Measurements from ENCODE around the gene CYTH1.

Gene CYTH1

DNA sequence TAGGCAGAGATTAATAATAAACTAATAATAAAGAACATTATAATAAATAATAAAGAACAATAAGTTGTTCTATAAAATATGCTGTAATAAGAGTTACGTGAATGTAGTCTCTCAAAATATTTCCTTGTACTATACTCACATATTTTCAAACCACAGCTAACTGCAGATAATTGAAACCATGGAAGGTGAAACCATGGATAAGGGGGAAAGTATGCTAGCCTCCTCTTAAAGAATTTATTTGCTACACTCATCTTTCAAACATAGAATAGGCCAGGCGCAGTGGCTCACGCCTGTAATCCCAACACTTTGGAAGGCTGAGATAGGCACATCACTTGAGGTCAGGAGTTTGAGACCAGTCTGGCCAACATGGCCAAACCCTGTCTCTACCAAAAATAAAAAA lies 18.5 kb downstream of the CYTH1 start:
- TF ChIP-seq EGR1 (IDR thresholded peaks at IDR 0.05) (no peak), TEAD4 (IDR thresholded peaks at IDR 0.05) (no peak), CREB1 (IDR thresholded peaks at IDR 0.05; ENCODE audit: low read depth) (no peak), RAD21 (IDR thresholded peaks at IDR 0.05; ENCODE audit: low read depth) (no peak)
- TF ChIP-seq, protein P1, sequence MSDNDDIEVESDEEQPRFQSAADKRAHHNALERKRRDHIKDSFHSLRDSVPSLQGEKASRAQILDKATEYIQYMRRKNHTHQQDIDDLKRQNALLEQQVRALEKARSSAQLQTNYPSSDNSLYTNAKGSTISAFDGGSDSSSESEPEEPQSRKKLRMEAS (IDR thresholded peaks at IDR 0.05), result no peak
- TF ChIP-seq, protein P2, sequence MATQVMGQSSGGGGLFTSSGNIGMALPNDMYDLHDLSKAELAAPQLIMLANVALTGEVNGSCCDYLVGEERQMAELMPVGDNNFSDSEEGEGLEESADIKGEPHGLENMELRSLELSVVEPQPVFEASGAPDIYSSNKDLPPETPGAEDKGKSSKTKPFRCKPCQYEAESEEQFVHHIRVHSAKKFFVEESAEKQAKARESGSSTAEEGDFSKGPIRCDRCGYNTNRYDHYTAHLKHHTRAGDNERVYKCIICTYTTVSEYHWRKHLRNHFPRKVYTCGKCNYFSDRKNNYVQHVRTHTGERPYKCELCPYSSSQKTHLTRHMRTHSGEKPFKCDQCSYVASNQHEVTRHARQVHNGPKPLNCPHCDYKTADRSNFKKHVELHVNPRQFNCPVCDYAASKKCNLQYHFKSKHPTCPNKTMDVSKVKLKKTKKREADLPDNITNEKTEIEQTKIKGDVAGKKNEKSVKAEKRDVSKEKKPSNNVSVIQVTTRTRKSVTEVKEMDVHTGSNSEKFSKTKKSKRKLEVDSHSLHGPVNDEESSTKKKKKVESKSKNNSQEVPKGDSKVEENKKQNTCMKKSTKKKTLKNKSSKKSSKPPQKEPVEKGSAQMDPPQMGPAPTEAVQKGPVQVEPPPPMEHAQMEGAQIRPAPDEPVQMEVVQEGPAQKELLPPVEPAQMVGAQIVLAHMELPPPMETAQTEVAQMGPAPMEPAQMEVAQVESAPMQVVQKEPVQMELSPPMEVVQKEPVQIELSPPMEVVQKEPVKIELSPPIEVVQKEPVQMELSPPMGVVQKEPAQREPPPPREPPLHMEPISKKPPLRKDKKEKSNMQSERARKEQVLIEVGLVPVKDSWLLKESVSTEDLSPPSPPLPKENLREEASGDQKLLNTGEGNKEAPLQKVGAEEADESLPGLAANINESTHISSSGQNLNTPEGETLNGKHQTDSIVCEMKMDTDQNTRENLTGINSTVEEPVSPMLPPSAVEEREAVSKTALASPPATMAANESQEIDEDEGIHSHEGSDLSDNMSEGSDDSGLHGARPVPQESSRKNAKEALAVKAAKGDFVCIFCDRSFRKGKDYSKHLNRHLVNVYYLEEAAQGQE (IDR thresholded peaks at IDR 0.05; ENCODE audit: low read depth), result no peak
- TF ChIP-seq, protein P3, sequence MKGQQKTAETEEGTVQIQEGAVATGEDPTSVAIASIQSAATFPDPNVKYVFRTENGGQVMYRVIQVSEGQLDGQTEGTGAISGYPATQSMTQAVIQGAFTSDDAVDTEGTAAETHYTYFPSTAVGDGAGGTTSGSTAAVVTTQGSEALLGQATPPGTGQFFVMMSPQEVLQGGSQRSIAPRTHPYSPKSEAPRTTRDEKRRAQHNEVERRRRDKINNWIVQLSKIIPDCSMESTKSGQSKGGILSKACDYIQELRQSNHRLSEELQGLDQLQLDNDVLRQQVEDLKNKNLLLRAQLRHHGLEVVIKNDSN (IDR thresholded peaks at IDR 0.05), result no peak

DNA sequence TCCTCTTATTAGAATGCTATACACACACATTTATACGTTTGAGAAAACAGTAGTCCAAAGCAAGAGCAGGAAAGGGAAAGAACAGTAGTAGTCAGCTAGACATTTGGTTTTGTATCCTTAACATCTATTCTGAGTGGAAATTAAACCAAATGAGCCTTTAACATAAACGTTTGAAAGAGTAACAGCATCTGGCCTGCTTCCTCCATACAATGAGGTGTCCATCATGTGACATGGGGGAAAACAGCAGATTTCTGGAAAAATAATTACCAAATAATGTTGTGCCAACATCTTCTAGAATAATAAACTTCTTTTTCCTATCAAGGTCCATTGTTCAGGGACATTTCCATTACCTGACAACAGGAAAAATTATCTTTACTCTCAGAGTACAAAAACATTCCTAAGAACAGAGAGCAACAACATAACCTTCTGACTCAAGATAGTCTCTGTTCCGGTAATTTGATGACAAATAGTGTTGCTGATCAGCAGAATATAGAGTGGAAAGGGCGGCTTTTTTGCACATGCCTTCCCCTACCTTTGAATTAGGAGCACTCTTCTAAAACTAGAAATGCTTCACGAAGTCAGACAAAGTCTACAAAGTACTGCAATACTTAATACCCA lies 20.2 kb downstream of the CYTH1 start:
- no peak for TF ChIP-seq YY1 (IDR thresholded peaks at IDR 0.05; ENCODE audit: low read depth)
- TF ChIP-seq NFIC (IDR thresholded peaks at IDR 0.05), result no peak
- TF ChIP-seq, protein P2 (IDR thresholded peaks at IDR 0.05; ENCODE audit: low read depth), result no peak
- no peak for TF ChIP-seq CREB1 (IDR thresholded peaks at IDR 0.05; ENCODE audit: low read depth)
- no peak for TF ChIP-seq EGR1 (IDR thresholded peaks at IDR 0.05)
- TF ChIP-seq FOXM1 (IDR thresholded peaks at IDR 0.05; ENCODE audit: borderline replicate concordance, low read depth), result no peak
- TF ChIP-seq, protein P3 (IDR thresholded peaks at IDR 0.05), result no peak
- TF ChIP-seq TAF1 (IDR thresholded peaks at IDR 0.05; ENCODE audit: low read depth), result no peak
- no peak for TF ChIP-seq ZBTB7A (IDR thresholded peaks at IDR 0.05; ENCODE audit: low read depth)
- no peak for TF ChIP-seq RAD21 (IDR thresholded peaks at IDR 0.05; ENCODE audit: low read depth)
- TF ChIP-seq, protein P1 (IDR thresholded peaks at IDR 0.05), result no peak
- TF ChIP-seq EP300 (IDR thresholded peaks at IDR 0.05; ENCODE audit: borderline replicate concordance), result no peak
- no peak for TF ChIP-seq CEBPB (IDR thresholded peaks at IDR 0.05)
- no peak for TF ChIP-seq TEAD4 (IDR thresholded peaks at IDR 0.05)
- no peak for TF ChIP-seq TCF12 (IDR thresholded peaks at IDR 0.05; ENCODE audit: low read depth)

DNA sequence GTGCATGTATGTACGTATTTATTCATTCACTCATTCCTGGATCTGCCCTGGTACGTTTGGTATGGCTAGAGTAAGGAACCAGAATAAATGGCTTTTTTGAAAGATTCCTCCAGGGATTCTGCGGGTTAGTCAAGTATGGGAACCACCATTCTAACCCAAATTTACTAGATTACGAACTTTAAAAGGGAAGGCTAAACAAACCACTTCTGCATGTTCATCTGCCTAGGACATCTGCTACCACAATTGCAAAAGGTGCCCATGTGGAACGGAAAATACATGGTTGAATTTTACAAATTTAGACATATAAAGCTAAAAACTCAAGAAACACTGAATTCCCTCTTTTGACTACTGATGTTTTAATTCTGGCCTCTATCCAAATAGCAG lies 22.1 kb downstream of the CYTH1 start:
- TF ChIP-seq EP300 (IDR thresholded peaks at IDR 0.05; ENCODE audit: borderline replicate concordance) (no peak), CEBPB (IDR thresholded peaks at IDR 0.05) (no peak)

DNA sequence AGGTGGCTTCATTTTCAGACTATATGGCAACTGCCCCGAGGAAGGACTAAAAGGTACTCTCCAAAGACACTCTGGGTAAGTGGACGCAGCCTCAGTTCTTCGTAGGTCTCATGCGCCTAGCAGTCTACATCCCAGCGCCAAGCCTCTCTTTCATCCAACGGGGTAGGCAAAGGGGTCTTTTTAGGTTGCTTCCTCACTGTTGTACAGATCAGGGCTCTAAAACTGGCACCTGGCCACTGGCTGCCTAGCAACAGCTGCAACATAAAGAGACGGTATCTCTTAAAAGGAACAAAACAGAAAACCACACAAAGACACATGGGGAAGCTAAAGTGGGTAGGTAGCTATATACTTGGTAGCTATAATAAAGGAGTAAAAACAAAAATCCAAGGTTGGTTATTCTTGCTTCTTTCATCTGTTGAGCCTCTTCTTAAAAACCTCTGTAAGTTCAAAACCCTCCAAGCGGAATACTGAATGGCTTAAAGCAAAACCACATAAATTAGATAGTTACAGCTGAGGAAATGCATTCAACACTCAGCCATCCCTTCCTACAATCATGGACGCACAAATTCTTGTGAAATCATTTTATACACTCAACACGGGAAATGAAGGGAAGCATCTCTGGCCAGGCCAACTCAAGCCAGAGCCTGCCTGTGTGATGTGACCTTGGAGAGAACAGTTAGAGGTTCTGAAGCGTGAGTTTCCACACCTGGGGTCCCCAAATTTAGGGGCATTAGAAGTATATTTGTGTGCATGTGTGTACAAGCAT lies 22.7 kb downstream of the CYTH1 start:
- TF ChIP-seq EGR1 (IDR thresholded peaks at IDR 0.05) (no peak), TAF1 (IDR thresholded peaks at IDR 0.05; ENCODE audit: low read depth) (no peak), TCF12 (IDR thresholded peaks at IDR 0.05; ENCODE audit: low read depth) (no peak), TEAD4 (IDR thresholded peaks at IDR 0.05) (no peak), ZBTB7A (IDR thresholded peaks at IDR 0.05; ENCODE audit: low read depth) (no peak), CREB1 (IDR thresholded peaks at IDR 0.05; ENCODE audit: low read depth) (no peak)
- TF ChIP-seq, protein P1 (IDR thresholded peaks at IDR 0.05), result no peak

DNA sequence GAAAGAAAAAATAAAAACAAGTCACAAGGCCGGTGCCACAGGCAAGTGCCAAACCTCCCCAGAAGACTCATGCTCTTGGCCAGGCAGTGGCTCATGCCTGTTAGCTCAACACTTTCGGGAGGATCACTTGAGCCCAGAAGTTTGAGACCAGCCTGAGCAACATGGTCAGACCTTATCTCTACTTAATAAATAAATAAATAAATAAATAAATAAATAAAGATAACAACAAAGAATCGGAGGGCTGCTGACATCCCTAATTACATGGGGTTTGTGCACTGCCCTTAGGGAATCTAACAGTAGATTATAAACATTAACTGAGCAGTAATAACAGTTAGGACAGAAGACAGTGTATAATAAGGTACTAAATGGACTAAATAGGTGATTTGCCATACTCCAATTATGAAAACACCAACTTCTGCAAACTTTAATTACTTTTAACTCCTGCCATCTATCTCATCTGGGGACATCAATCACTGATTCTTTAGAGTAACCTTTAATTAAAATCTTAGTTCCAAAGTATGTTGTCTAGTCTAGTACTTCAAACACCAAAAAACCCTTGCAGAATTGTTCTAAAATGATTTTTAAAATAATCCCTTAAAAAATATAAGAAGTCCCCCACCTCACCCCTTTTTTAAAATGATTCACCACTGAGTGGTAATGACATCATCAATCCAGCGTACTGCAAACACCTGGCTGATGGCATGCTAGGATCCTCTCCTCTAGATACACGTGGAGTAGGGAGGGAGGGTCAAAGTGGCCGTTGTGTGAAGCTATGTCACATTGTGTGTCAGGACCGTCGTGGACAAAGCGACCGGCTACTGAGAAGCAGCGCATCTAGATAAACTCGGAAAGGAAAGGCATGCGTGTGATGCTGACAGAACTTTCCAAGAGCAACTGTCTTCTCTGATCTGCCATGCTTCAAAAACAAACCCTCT lies 28.5 kb downstream of the CYTH1 start:
- TF ChIP-seq TEAD4 (IDR thresholded peaks at IDR 0.05) (no peak), TCF12 (IDR thresholded peaks at IDR 0.05; ENCODE audit: low read depth) (no peak), CREB1 (IDR thresholded peaks at IDR 0.05; ENCODE audit: low read depth) (no peak), NFIC (IDR thresholded peaks at IDR 0.05) (no peak), FOXM1 (IDR thresholded peaks at IDR 0.05; ENCODE audit: borderline replicate concordance, low read depth) (no peak)
- TF ChIP-seq, protein P2 (IDR thresholded peaks at IDR 0.05; ENCODE audit: low read depth), result no peak
- TF ChIP-seq, protein P3 (IDR thresholded peaks at IDR 0.05), result no peak

Data from Ishikawa (cell line).